Immature natural killer cell (primary cell): ENCODE data around the gene GOLGA6B. TPM values are rescaled to one million over a fixed set of nuclear protein-coding genes. Genes with fewer than 3 reads are reported as not detected.
"Not testable (repeated sequence)": the region's sequence is repeated elsewhere in the genome, so short reads cannot be mapped to it uniquely, and the experiment has no call there.

Experiments
- DNase-seq, 3 donors: peaks; one replicate each; pipeline ENCODE4 v3.0.0; 2022; ENCODE audit warnings: mixed read lengths in 1 of 3
- H3K27ac Mint-ChIP-seq, 6 donors: one replicate each; pipeline ENCODE4 v1.8.0; 2020; ENCODE audit warnings: mixed read lengths in 6 of 6, mild to moderate bottlenecking in 5 of 6, inconsistent platforms in 4 of 6, moderate library complexity in 3 of 6
- H3K27me3 Mint-ChIP-seq, 3 donors: one replicate each; pipeline ENCODE4 v1.8.0; 2020 to 2021; ENCODE audit warnings: low read depth in 3 of 3, mild to moderate bottlenecking in 3 of 3, mixed read lengths in 3 of 3, moderate library complexity in 3 of 3, inconsistent platforms in 1 of 3
- H3K36me3 Mint-ChIP-seq, 3 donors: one replicate each; pipeline ENCODE4 v1.8.0; 2020; ENCODE audit warnings: mixed read lengths in 3 of 3, inconsistent platforms in 2 of 3, mild to moderate bottlenecking in 2 of 3
- H3K4me1 Mint-ChIP-seq, 2 donors: one replicate each; pipeline ENCODE4 v1.8.0; 2020; ENCODE audit warnings: inconsistent platforms in 2 of 2, mild to moderate bottlenecking in 2 of 2, mixed read lengths in 2 of 2, moderate library complexity in 1 of 2
- H3K4me3 Mint-ChIP-seq, 5 donors: one replicate each; pipeline ENCODE4 v1.8.0; 2020; ENCODE audit warnings: mild to moderate bottlenecking in 5 of 5, mixed read lengths in 5 of 5, inconsistent platforms in 3 of 5, moderate library complexity in 3 of 5
- H3K9me3 Mint-ChIP-seq, 6 donors: one replicate each; pipeline ENCODE4 v1.8.0; 2020; ENCODE audit warnings: mild to moderate bottlenecking in 6 of 6, mixed read lengths in 6 of 6, inconsistent platforms in 4 of 6, moderate library complexity in 3 of 6
- polyA plus RNA-seq, 3 donors: library from polyadenylated mRNA; unstranded; fragments of 300-500 nt; fragmentation: Illumina TruSeq; gene quantifications; one replicate each; pipeline ENCODE4 v1.2.3, GENCODE V29; 2021

GOLGA6B gene, protein sequence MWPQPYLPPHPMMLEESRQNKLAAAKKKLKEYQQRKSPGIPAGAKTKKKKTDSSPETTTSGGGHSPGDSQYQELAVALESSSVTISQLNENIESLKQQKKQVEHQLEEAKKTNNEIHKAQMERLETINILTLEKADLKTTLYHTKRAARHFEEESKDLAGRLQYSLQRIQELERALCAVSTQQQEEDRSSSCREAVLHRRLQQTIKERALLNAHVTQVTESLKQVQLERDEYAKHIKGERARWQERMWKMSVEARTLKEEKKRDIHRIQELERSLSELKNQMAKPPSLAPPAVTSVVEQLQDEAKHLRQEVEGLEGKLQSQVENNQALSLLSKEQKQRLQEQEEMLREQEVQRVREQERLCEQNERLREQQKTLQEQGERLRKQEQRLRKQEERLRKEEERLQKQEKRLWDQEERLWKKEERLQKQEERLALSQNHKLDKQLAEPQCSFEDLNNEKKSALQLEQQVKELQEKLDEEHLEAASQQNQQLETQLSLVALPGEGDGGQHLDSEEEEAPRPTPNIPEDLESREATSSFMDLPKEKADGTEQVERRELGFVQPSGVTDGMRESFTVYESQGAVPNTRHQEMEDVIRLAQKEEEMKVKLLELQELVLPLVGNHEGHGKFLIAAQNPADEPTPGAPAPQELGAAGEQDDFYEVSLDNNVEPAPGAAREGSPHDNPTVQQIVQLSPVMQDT
- not detected for polyA plus RNA-seq

DNA sequence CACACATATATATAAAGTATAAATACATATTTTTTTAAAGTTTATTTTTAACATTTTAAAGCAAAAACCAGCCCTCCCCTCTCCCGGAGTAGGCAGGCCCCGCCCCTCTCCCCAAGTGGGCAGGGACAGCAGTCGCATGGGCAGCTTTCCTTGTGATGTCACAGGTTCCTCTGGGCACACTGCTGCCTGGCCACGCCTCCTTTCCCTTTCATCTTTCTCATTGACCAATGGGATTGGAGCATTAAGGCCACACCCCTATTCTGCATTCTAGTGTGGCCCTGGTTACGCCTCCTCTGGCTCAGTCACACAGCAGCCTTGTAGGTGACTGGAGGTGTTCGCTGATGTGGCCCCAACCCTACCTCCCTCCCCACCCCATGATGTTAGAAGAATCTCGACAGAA, at the start of gene GOLGA6B:
TSS of gene GOLGA6B (plus strand) at position 301 of the 400 bp plus-strand sequence. CDS start at position 342, 41 bp downstream.
- DNase-seq, H3K9me3 Mint-ChIP-seq, H3K4me3 Mint-ChIP-seq, H3K4me1 Mint-ChIP-seq, H3K27me3 Mint-ChIP-seq, H3K27ac Mint-ChIP-seq, H3K36me3 Mint-ChIP-seq: not testable (repeated sequence)

DNA sequence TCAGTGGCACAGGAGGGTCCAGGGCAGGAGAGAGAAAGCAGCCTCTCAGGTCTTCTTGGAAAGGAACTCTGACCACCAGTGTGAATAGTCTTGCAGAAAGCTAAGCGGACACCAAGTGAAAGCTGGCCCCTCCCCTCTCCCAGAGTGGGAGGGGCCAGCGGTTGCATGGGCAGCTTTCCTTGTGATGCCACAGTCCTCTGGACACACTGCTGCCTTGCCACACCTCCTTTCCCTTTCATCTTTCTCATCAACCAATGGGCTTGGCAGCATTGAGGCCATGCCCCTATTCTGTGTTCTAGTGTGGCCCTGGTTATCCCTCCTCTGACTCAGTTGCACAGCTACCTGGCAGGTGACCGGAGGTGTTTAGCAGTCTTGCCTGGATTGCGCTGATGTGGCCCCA, 49.7 kb upstream of the GOLGA6B start:
- no peak overlapping the region for H3K4me3 Mint-ChIP-seq
- no peaks in the 10 kb centered on the region for H3K4me1 Mint-ChIP-seq
- DNase-seq = no peak
- no peaks in the 10 kb centered on the region for H3K27me3 Mint-ChIP-seq
- no peaks in the 10 kb centered on the region for H3K9me3 Mint-ChIP-seq
- no peak overlapping the region for H3K27ac Mint-ChIP-seq
- H3K36me3 Mint-ChIP-seq = peaks cover 0 to 12% (median 10%) of the 10 kb centered on the region in 3 donors

DNA sequence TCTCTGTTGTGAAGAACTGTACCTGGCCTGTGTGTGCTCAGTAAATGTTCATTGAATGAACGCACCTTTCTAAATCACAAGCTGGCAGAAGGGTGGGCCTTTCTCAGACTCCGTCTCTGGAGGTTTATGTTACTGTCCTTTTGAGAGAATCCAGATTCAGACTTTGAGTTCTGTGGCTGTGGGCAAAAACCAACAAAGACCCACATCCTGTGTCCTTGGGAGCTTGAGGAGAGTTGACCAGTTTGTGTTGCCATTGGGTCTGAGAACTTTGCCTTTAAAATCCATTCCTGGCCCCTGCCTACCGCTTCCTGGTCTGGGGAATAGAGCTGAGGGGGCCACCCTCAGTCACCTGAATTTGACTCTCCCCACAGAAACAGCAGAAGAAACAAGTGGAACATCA, 46.4 kb upstream of the GOLGA6B start:
- H3K9me3 Mint-ChIP-seq, H3K4me3 Mint-ChIP-seq, H3K27me3 Mint-ChIP-seq, DNase-seq, H3K4me1 Mint-ChIP-seq, H3K27ac Mint-ChIP-seq: not testable (repeated sequence)
- peaks cover 0 to 12% (median 12%) of the 10 kb centered on the region in 3 donors for H3K36me3 Mint-ChIP-seq

DNA sequence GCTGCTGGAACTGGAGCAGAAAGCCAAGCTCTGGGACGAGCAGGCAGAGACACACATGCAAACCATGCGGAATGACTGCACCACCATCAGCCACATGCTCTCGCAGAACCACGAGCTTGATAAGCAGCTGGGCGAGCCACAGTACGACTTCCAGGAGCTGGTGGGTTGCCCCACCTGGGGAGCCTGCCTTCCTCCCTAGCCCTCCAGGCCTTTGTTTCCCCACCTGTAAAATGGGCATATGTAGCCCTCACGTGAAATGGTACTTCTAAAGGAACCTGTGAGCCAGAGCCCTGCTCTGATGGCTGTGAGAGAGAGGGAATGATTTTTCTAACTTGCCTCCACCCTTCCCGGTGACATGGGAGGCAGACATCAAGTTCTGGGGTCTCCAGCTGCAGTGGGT, 44.6 kb upstream of the GOLGA6B start:
- H3K4me3 Mint-ChIP-seq = no peak overlapping the region
- H3K4me1 Mint-ChIP-seq = no peaks in the 10 kb centered on the region
- H3K27ac Mint-ChIP-seq = no peak overlapping the region
- peaks cover 0 to 4% (median 0%) of the 10 kb centered on the region in 3 donors for H3K27me3 Mint-ChIP-seq
- no peaks in the 10 kb centered on the region for H3K9me3 Mint-ChIP-seq
- peaks cover 0 to 13% (median 12%) of the 10 kb centered on the region in 3 donors for H3K36me3 Mint-ChIP-seq
- no peak for DNase-seq

DNA sequence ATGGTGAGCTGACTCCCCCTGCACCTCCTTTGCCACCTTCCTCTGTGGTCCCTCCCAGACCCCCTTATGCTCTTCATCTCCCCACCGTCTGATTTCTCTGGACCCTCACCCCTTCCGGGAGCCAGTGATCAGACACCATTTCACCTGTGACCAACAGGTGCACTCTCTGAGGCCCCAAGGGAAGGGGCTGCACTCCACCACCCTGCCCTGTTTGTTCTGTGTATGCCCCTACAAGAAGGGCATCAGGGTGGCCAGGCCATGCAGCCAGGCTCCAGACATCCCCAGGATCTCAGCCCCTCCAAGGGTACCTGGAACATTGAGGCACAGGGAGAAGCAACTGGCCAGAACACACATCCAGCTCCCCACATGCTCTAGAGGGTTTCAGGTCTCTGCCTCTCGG, 42.2 kb upstream of the GOLGA6B start:
- H3K27ac Mint-ChIP-seq, H3K9me3 Mint-ChIP-seq, H3K36me3 Mint-ChIP-seq, H3K4me1 Mint-ChIP-seq, DNase-seq, H3K27me3 Mint-ChIP-seq, H3K4me3 Mint-ChIP-seq: not testable (repeated sequence)

DNA sequence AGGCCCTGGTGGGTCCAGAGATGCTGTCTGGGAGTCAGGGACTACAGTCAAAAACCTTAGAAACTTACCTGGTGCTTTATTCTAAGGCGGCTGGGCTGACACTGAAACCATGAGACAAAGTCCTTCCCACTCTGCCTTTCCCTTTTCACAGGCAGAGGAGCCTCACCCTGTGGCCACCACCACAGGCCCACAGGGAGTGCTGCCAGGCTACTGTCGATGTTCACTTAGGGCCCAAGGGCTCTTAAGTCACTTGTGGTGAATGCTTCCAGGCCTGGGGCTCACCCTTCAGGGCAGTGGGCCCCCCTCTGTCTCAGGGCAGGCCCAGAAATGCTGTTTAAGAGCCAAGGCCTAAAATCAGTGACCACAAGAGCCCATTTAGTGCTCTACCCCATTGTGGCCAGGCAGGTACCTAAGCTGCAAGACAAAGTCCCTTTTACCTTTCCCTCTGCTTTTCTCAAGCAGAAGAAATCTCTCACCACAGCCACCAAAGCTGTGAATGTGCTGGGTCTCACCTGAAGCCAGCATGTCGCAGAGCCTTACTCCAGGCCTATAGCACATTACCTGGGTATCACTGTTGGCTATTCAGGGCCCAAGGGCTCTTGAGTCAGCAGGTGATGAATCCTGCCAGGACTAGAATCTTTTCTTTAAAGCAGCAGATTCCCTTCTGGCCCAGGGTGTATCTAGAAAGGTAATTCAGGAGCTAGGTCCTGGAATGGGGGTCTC, 39.5 kb upstream of the GOLGA6B start:
- Mint-ChIP-seq H3K27ac (no peak overlapping the region), H3K4me1 (no peaks in the 10 kb centered on the region), H3K27me3 (peaks cover 0 to 4% (median 0%) of the 10 kb centered on the region in 3 donors), H3K4me3 (no peak overlapping the region), H3K36me3 (peaks cover 0 to 3% (median 0%) of the 10 kb centered on the region in 3 donors), H3K9me3 (no peaks in the 10 kb centered on the region)
- no peak for DNase-seq

DNA sequence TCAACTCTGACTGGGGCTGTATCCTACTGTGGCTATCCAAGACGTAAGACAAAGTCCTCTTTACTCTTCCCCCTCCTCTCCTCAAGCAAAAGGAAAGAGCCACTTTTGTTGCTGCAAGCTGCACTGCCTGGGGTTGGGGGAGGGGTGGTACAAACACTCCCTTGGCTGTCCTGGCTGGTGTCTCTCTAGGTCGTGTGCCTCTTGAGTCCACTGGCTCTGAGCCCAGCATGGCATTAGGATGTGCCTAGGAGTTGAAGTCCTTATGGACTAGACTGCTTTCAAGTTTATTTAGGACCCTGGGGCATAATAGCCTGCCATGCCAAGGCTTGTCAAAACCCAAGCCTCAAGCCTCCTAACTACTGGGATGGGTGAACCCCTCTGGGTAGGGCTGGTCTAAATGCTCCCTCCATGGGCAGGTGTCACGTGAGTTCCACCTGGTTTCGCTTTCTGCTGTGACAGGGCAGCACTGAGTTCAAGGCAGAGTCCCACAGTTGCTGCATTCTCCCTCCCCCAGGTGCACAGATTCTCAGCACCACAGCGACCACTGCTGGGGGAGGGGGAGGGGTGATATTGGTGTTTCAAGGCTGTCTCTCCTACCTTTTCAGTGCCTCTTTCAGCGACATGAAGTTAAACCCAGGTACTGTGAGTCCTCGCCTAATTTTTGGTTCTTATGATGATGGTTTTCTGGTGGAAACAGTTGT, 38.8 kb upstream of the GOLGA6B start:
- not testable (repeated sequence) for H3K36me3 Mint-ChIP-seq, H3K27ac Mint-ChIP-seq, DNase-seq, H3K9me3 Mint-ChIP-seq, H3K4me3 Mint-ChIP-seq, H3K27me3 Mint-ChIP-seq, H3K4me1 Mint-ChIP-seq

DNA sequence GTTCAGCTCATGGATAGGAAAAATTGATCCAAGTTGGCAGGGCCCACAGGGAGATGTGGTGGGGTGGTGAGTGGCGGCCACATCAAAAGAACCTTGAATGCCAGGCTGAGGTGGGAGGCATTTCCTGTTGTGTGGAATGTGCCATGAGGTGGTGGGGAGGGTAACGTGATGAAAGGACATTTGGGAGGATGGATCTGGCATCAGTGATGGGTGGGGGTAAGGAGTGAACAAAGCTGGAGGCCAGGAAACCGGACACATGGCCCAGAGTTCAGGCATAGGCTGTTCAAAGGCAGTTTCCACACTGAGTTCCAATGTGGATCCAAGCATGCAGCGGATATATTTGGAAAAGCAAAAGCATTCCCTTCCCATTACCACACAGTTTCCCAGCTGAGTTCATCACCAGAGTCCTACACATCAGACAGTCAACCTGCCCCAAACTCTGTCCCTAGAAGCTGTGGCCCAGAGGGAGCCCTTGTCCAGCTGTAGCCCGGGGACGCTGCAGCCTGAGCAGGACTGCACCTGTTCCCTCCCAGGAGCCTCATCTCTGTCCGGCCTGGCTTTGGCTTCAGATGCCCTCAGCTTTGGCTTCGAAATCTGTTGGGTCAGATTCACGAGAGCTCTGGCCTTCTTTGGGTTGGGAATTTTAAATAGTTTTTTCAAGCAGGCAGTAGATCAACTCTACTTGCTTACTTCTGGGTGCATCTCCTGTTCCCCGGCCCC, 37.8 kb upstream of the GOLGA6B start:
- no peak for DNase-seq
- Mint-ChIP-seq H3K4me1 (no peaks in the 10 kb centered on the region), H3K27ac (no peak overlapping the region), H3K36me3 (peaks cover 0 to 3% (median 0%) of the 10 kb centered on the region in 3 donors), H3K27me3 (peaks cover 0 to 1% (median 0%) of the 10 kb centered on the region in 3 donors), H3K4me3 (no peak overlapping the region), H3K9me3 (no peaks in the 10 kb centered on the region)

DNA sequence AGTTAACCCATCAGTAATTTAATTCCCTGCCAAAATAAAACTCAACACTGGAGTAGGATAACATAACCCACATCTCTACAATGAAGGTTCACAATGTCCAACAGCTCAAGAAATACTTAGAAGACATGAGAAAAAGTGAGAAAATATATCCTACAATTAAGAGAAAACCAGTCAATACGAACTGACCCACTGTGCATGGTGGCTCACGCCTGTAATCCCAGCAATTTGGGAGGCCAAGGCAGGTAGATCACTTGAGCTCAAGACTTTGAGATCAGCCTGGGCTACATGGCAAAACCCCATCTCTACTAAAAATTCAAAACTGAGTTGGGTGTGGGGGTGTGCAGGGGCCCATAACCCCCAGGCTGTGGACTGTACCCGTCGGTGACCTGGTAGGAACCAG, 30.6 kb upstream of the GOLGA6B start:
- not testable (repeated sequence) for H3K4me1 Mint-ChIP-seq, H3K27me3 Mint-ChIP-seq, H3K27ac Mint-ChIP-seq, H3K4me3 Mint-ChIP-seq, DNase-seq, H3K36me3 Mint-ChIP-seq, H3K9me3 Mint-ChIP-seq

DNA sequence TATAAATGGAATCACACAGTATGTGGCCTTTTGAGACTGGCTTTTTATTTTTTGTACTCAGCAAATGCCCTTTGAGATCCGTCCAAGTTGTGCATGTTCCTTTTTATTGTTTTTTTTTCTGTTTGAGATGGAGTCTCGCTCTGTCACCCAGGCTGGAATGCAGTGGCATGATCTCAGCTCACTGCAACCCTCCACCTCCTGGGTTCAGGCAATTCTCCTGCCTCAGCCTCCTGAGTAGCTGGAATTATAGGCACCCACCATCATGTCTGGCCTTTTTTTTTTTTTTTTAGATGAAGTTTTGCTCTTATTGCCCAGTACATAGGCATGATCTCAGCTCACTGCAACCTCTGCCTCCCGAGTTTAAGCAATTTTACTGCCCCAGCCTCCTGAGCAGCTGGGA, 28.3 kb upstream of the GOLGA6B start:
- H3K9me3 Mint-ChIP-seq, H3K36me3 Mint-ChIP-seq, DNase-seq, H3K27me3 Mint-ChIP-seq, H3K4me3 Mint-ChIP-seq, H3K4me1 Mint-ChIP-seq, H3K27ac Mint-ChIP-seq: not testable (repeated sequence)

DNA sequence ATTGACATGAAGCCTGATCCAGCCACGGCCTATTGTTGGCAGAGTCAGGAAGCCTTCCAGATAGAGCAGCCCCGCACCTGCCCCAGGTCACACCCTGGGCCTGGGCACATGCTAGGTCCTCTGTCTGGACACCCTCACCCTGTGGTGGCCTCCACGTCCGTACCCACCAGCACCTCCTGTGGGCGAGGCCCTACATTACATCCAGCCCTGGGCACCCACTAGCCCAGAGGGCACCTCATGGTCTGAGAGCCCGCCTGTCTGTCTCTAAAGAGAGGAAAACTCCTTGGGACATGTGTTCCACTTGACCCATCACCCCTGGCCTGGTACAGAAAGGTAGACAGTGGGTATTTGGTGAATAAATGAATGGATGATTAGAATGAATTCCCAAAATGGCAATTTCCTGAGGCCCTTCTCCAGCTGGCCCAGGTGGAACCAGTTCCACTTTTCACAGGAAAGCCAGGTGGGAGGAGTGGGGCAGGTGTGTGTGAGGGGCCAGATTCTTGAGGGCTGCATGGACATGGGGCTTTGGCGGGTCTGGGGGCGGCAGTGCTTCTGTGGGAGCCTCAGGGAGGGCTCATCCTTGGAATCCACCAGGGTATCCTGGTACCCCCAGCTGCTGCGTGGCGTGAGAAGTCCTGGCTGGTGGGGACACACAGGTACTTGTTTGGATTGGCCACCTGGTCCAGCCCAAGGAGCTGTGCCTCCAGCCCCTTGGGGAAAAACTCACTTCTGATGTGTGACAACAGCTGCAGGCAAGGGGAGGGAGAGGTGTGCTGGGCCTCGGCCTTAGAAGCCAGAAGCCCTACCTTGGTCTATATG, 26.0 kb upstream of the GOLGA6B start:
- not testable (repeated sequence) for H3K36me3 Mint-ChIP-seq, H3K27ac Mint-ChIP-seq, H3K4me1 Mint-ChIP-seq, H3K4me3 Mint-ChIP-seq, H3K9me3 Mint-ChIP-seq, DNase-seq, H3K27me3 Mint-ChIP-seq

DNA sequence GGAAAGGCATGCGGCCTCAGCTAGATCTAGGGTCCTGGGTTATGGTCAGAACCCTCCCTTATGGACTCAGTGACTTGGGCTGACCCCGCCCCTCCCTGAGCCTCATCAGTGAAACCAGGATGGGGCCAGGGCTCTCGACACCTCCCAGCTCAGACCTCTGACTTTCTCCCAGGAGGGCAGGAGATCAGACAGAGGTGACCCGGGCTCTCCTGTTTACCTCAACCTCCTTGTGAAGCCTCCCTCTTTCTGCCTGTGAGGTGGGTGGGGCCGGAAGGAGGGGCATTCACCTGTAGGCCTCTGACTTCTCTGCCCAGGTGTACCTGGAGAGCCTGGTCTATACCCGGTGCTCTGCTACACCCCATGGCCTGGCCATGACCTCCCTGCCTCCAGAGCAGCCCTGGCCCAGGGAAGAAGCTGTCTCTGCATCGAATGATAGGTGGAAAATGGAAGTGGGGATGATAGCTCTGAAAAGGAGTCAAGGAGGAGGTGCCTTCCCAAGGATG, 25.4 kb upstream of the GOLGA6B start:
- not testable (repeated sequence) for H3K4me3 Mint-ChIP-seq, H3K36me3 Mint-ChIP-seq, H3K27ac Mint-ChIP-seq, H3K27me3 Mint-ChIP-seq, H3K4me1 Mint-ChIP-seq, H3K9me3 Mint-ChIP-seq, DNase-seq
